Measurements from ENCODE around the gene OR2L3. TPM values are rescaled to one million over a fixed set of nuclear protein-coding genes. Genes with fewer than 3 reads are reported as not detected.

The OR2L3 gene
- total RNA-seq, 6 experiments from 2014 or later, result not detected

- no peaks in the 10 kb centered on the region for H3K36me3 ChIP-seq
- no peak within 1 kb of the TSS for H3K4me3 ChIP-seq
- 61% methylated on average over 2 of the region's 2 CpGs for WGBS (ENCODE audit: insufficient coverage, low coverage, low lambda C conversion rate, missing lambda C conversion rate)
Observed at GRCh38 chr1:248013229-248013710, 33.4 kb upstream of the OR2L3 start, which contains the start of gene OR2L5. OR2L5 (plus strand) TSS chr1:248013660; CDS start chr1:248021948, 8,288 bp downstream.

GRCh38 chr1:248015803-248016202 is 30.8 kb upstream of the OR2L3 start:
- intact Hi-C loops (cut with DNase I), result no loop called here
- DNase-seq, result no peak
- no peaks in the 10 kb centered on the region for H3K9me3 ChIP-seq
- no peaks in the 10 kb centered on the region for H3K4me1 ChIP-seq
- WGBS (ENCODE audit: insufficient coverage, low coverage, low lambda C conversion rate, missing lambda C conversion rate), result 76% methylated on average over 1 of the region's 1 CpG
- H3K27me3 ChIP-seq, result no peaks in the 10 kb centered on the region
- H3K36me3 ChIP-seq, result no peaks in the 10 kb centered on the region
- H3K4me3 ChIP-seq, result no peak overlapping the region
- ATAC-seq, result no peak
- TF ChIP-seq, protein P1, sequence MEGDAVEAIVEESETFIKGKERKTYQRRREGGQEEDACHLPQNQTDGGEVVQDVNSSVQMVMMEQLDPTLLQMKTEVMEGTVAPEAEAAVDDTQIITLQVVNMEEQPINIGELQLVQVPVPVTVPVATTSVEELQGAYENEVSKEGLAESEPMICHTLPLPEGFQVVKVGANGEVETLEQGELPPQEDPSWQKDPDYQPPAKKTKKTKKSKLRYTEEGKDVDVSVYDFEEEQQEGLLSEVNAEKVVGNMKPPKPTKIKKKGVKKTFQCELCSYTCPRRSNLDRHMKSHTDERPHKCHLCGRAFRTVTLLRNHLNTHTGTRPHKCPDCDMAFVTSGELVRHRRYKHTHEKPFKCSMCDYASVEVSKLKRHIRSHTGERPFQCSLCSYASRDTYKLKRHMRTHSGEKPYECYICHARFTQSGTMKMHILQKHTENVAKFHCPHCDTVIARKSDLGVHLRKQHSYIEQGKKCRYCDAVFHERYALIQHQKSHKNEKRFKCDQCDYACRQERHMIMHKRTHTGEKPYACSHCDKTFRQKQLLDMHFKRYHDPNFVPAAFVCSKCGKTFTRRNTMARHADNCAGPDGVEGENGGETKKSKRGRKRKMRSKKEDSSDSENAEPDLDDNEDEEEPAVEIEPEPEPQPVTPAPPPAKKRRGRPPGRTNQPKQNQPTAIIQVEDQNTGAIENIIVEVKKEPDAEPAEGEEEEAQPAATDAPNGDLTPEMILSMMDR (IDR thresholded peaks at IDR 0.05), result no peak
- TF ChIP-seq POLR2A (IDR thresholded peaks at IDR 0.05), result no peak
- H3K27ac ChIP-seq, result no peak overlapping the region

More at GRCh38 chr1:248013229-248013710, 33.4 kb upstream of the OR2L3 start, which contains the start of gene OR2L5:
- no peak within 1 kb of the TSS for H3K27ac ChIP-seq
- intact Hi-C loops (cut with DNase I), result no loop called here
- no peak for DNase-seq
- H3K4me1 ChIP-seq, result no peaks in the 10 kb centered on the region
- TF ChIP-seq, protein P1 (IDR thresholded peaks at IDR 0.05), result no peak
- no peak for TF ChIP-seq POLR2A (IDR thresholded peaks at IDR 0.05)
- no peaks in the 10 kb centered on the region for H3K27me3 ChIP-seq
- no peak for ATAC-seq
- H3K9me3 ChIP-seq, result no peaks in the 10 kb centered on the region

- WGBS (ENCODE audit: insufficient coverage, low coverage, low lambda C conversion rate, missing lambda C conversion rate), result 21% methylated on average over 2 of the region's 2 CpGs
- Histone ChIP-seq H3K4me3 (no peak within 1 kb of the TSS), H3K27ac (no peak within 1 kb of the TSS), H3K27me3 (no peaks in the 10 kb centered on the region), H3K9me3 (no peaks in the 10 kb centered on the region), H3K36me3 (no peaks in the 10 kb centered on the region), H3K4me1 (no peaks in the 10 kb centered on the region)
- intact Hi-C loops (cut with DNase I), result no loop called here
- TF ChIP-seq, protein P1 (IDR thresholded peaks at IDR 0.05), result no peak
- no peak for TF ChIP-seq POLR2A (IDR thresholded peaks at IDR 0.05)
- ATAC-seq, result no peak
- DNase-seq, result no peak
Observed at GRCh38 chr1:248029770-248030169, 16.9 kb upstream of the OR2L3 start, which contains the start of gene OR2L2. OR2L2 (plus strand) TSS chr1:248030070; CDS start chr1:248038268, 8,198 bp downstream.

- Histone ChIP-seq H3K4me1 (no peaks in the 10 kb centered on the region), H3K27ac (no peak overlapping the region), H3K36me3 (no peaks in the 10 kb centered on the region), H3K9me3 (no peaks in the 10 kb centered on the region), H3K27me3 (no peaks in the 10 kb centered on the region), H3K4me3 (no peak overlapping the region)
- 52% methylated on average over 5 of the region's 5 CpGs for WGBS (ENCODE audit: insufficient coverage, low coverage, low lambda C conversion rate, missing lambda C conversion rate)
- no peak for ATAC-seq
- intact Hi-C loops (cut with DNase I), result no loop called here
- DNase-seq, result no peak
- TF ChIP-seq POLR2A (IDR thresholded peaks at IDR 0.05), result no peak
- TF ChIP-seq, protein P1 (IDR thresholded peaks at IDR 0.05), result no peak
Observed at GRCh38 chr1:248045209-248045608, 1.4 kb upstream of the OR2L3 start.
